Upper lobe of right lung (tissue), 1 donor: ENCODE results near the gene CDC45. TPM values are rescaled to one million over a fixed set of nuclear protein-coding genes. Genes with fewer than 3 reads are reported as not detected.

ENCODE experiments used
- ATAC-seq: fragments of 200-7000 bp; cut with Tn5 transposase; one replicate; pipeline ENCODE4 v1.9.1; 2020; ENCODE audit warnings: mild to moderate bottlenecking, moderate library complexity
- DNase-seq: peaks from one replicate; pipeline ENCODE4 v3.0.0-alpha.2; 2020
- H3K27ac ChIP-seq: fragments of 200-600 bp; one replicate; pipeline ENCODE4 v1.8.0; 2022
- H3K27me3 ChIP-seq: fragments of 200-600 bp; one replicate; pipeline ENCODE4 v1.8.0; 2022; ENCODE audit warnings: mild to moderate bottlenecking
- H3K36me3 ChIP-seq: fragments of 200-600 bp; one replicate; pipeline ENCODE4 v1.8.0; 2022
- H3K4me1 ChIP-seq: fragments of 200-600 bp; one replicate; pipeline ENCODE4 v1.8.0; 2022
- H3K4me3 ChIP-seq: fragments of 200-600 bp; one replicate; pipeline ENCODE4 v1.8.0; 2022; ENCODE audit warnings: mild to moderate bottlenecking
- H3K9me3 ChIP-seq: fragments of 200-600 bp; one replicate; pipeline ENCODE4 v1.8.0; 2022
- intact Hi-C: fragments of 100-400 bp; cut with DNase I; formaldehyde crosslinking; loops from one replicate; pipeline ENCODE4 v1.11.0; 2022
- total RNA-seq: library from RNA; stranded (reverse); fragmentation: NEBNext Ultra II Directional; extraction: Animal tissue kit (Norgen Biotek cat#: 25700); gene quantifications from one replicate; pipeline ENCODE4 v1.2.1, GENCODE V29; 2021
- TF ChIP-seq, protein P1 (sequence below): fragments of 200-600 bp; IDR thresholded peaks from one replicate; pipeline ENCODE4 v1.8.0; 2022; ENCODE audit warnings: antibody characterized with exemption
- donor health status: DM: no; HTN: yes; CAD: no; lungs with severe emphysema.

CDC45 gene
- total RNA-seq, 1 donor from 2014 or later: 0.58 TPM

DNA sequence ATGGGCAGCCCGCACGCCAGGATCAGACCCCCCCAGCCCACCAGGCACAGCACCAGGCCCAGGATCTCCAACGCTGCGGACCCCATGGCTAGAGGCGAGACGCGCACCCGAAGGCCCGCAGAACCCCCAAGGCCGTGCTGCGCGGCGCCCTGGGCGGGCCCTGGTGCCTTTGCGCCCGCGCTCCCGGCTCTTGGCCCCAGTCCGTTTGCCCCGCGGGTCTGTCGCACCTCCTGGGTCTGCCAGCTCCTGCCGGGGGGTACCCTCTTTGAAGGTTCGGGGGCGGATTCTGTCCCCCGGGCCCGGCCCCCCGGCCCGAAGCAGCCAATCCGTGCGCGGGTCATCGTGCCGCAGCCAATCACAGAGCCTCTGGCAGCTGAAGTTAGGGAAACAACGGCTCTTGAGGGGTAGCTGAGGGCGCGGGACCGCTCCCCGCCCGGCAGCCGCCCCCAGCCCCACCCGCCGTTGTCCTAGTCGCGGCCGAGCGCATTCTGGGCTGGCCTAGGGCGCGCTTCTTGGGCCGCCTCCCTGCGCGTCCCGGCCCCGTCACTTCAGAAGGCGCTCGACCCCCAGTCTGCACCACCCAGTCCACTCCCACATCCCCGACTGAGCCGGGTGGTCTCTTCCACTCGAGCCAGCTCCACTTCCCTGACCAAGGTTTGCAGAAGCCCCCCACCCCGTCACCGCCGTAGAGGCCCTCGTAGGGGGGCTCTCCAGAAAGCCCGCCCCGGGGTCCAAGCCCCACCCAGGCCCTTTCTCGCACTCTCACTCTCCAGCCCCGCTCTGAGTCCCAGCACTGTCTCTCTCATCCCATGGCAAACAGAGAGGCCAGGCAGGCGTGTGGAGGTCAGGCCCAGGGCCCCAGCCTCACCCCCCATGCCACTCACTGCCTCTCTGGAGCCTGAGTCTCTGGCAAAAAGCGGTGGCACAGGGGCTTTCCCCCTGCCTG lies 44.7 kb downstream of the CDC45 start, which contains the start of gene CLDN5:
Gene CLDN5, minus strand, starts transcription at position 241 of the 946 bp plus-strand sequence. Its CDS starts 155 bp downstream, at position 86.
- Histone ChIP-seq H3K27ac (peak within 1 kb of the TSS; percentile 78), H3K4me3 (peak within 1 kb of the TSS; percentile 49), H3K4me1 (peaks cover 5% of the 10 kb centered on the region), H3K9me3 (no peaks in the 10 kb centered on the region), H3K27me3 (peaks cover 46% of the 10 kb centered on the region), H3K36me3 (peaks cover 4% of the 10 kb centered on the region)
- TF ChIP-seq, protein P1, sequence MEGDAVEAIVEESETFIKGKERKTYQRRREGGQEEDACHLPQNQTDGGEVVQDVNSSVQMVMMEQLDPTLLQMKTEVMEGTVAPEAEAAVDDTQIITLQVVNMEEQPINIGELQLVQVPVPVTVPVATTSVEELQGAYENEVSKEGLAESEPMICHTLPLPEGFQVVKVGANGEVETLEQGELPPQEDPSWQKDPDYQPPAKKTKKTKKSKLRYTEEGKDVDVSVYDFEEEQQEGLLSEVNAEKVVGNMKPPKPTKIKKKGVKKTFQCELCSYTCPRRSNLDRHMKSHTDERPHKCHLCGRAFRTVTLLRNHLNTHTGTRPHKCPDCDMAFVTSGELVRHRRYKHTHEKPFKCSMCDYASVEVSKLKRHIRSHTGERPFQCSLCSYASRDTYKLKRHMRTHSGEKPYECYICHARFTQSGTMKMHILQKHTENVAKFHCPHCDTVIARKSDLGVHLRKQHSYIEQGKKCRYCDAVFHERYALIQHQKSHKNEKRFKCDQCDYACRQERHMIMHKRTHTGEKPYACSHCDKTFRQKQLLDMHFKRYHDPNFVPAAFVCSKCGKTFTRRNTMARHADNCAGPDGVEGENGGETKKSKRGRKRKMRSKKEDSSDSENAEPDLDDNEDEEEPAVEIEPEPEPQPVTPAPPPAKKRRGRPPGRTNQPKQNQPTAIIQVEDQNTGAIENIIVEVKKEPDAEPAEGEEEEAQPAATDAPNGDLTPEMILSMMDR: no peak
- ATAC-seq: peak; percentile 59
- intact Hi-C loops: loop anchor here (10.0 kb wide), 1 partner anchor 90 kb away; no protein-coding TSS in a partner anchor
- no peak for DNase-seq

DNA sequence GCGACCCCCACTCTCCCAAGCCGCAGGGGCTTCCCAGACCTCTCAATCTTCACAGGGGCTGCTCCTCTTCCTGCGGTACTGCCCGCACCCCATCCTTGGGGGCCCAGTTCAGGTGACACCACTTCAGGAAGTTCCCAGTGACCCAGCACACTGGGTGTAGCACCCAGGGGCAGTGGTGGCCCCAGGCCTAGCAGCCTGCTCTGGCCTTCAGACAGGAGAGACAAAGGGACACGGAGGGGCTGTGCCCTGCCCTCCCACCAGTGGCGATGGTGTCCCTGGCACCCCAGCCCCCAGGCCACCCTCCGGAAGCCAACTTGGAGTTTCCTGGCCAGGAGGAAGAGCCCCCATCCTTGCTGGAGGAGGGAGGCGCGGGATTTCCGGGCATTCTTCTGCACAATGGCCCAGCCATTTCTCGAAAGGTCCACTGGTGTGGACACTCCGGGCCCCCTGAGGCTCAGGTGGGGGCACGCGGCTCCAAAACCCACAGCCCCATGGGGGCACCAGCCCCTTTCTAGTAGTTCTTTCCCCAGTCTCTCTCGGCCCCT lies 45.5 kb downstream of the CDC45 start:
- H3K36me3 ChIP-seq: peaks cover 4% of the 10 kb centered on the region
- H3K27me3 ChIP-seq: peaks cover 49% of the 10 kb centered on the region
- no peak for DNase-seq

DNA sequence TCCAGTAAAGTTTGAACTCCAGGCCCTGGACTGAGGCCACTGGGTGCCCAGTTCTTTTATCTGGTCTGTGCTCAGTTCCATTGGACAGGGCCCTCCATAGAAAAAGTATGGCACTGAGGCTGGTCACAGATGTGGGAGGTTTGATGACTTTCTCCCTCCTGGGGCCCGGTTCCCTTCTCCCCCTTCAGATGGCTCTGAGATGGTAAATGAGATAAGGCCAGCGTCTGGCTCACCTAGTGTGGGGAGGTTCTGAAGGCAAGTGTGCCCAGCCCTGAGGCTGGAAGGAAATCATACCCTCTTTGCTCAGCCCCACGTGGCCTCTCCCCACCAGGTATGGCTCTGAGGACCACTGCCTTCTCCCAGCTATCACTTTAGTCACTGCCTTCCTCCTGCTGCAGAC lies 45.9 kb downstream of the CDC45 start:
- peaks cover 4% of the 10 kb centered on the region for H3K36me3 ChIP-seq
- ATAC-seq (no peak), DNase-seq (no peak)
- no peak overlapping the region for H3K4me3 ChIP-seq
- peaks cover 5% of the 10 kb centered on the region for H3K4me1 ChIP-seq
- TF ChIP-seq, protein P1: no peak
- no peaks in the 10 kb centered on the region for H3K9me3 ChIP-seq
- intact Hi-C loops: loop anchor here (10.0 kb wide), 1 partner anchor 89 kb away; no protein-coding TSS in a partner anchor
- peak overlapping the region; percentile 78 for H3K27ac ChIP-seq
- H3K27me3 ChIP-seq: peaks cover 53% of the 10 kb centered on the region

More for the DNA sequence above, 45.5 kb downstream of the CDC45 start:
- peaks cover 5% of the 10 kb centered on the region for H3K4me1 ChIP-seq
- peak overlapping the region; percentile 78 for H3K27ac ChIP-seq
- TF ChIP-seq, protein P1: no peak
- ATAC-seq: peak; percentile 35
- peak overlapping the region; percentile 49 for H3K4me3 ChIP-seq
- intact Hi-C loops: loop anchor here (10.0 kb wide), 1 partner anchor 90 kb away; no protein-coding TSS in a partner anchor
- no peaks in the 10 kb centered on the region for H3K9me3 ChIP-seq

DNA sequence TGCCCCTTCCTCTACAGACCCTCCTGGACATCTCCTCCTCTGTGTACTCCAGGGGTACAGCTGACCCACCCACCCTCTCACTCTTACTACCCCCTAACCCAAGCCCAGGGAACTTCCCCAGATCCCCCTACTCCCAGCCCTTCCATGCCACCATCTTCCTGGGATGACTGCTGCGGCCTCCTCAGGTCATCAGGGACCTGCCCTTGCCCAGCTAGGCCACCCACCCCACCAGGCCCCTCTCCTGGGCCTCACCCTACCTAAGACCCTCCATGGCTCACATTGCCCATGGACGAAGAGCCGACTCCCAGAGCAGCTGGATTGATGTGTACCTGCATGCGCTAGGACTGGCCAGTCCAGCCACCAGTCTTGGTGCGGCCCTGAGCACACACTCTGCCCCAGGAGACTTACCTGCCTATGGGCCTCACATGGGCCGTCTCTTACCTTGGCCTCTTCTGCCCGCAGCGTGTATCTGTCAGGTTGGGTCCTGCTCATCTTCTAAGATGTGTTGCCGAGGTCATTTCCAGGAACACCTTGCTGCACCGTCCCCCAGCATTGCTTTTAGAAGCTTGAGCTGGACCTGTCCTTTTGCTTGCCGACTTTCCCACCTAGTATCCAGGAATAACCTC lies 46.5 kb downstream of the CDC45 start:
- H3K27ac ChIP-seq: peak overlapping the region; percentile 78
- intact Hi-C loops: loop anchor here (10.0 kb wide), 1 partner anchor 89 kb away; no protein-coding TSS in a partner anchor
- H3K27me3 ChIP-seq: peaks cover 53% of the 10 kb centered on the region
- TF ChIP-seq, protein P1: no peak
- no peaks in the 10 kb centered on the region for H3K9me3 ChIP-seq
- H3K4me3 ChIP-seq: no peak overlapping the region
- no peak for DNase-seq
- ATAC-seq: no peak
- peaks cover 5% of the 10 kb centered on the region for H3K4me1 ChIP-seq
- no peaks in the 10 kb centered on the region for H3K36me3 ChIP-seq

DNA sequence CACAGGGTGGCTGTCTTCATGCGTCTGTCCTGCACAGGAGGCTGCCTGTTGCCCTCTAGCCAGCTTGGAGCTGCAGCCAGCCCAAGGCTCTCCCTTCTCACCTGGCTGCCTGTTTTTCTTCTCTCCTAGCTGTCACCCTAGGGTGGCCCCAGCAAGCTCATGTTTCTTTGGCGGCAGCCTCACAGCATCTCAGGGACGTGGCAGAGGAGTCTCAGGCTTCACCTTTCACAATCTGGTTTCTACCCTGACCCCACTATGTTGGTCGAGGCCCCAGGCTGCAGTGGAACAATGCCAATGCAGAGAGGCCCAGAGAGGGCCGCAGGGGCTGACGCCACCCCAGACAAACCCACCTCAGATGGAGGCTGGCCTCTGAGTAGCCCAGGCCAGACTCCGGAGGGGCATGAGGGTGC lies 47.0 kb downstream of the CDC45 start:
- ATAC-seq (no peak), DNase-seq (peak; percentile 51)
- Histone ChIP-seq H3K4me1 (peaks cover 5% of the 10 kb centered on the region), H3K9me3 (no peaks in the 10 kb centered on the region), H3K4me3 (no peak overlapping the region), H3K27ac (peak overlapping the region; percentile 26), H3K27me3 (peaks cover 53% of the 10 kb centered on the region), H3K36me3 (no peaks in the 10 kb centered on the region)
- TF ChIP-seq, protein P1: no peak
- intact Hi-C loops: loop anchor here (10.0 kb wide), 1 partner anchor 88 kb away; no protein-coding TSS in a partner anchor
